ENCODE data around the gene TIMP1.

TIMP1 gene

GRCh38 chrX:47634871-47635575, 52.8 kb downstream of the TIMP1 start:
- no peak for DNase-seq (ENCODE audit: low spot score)

Data from iPS-NIHi11 (cell line).